Duodenal mucosa (tissue), 2 donors: Measurements from ENCODE around the gene MRPS24.
"Not testable (repeated sequence)": the region's sequence is repeated elsewhere in the genome, so short reads cannot be mapped to it uniquely, and the experiment has no call there.

Experiments used
- H3K27ac ChIP-seq: one replicate; pipeline ENCODE4 v1.7.0; 2013; ENCODE audit warnings: low read depth, low read length
- H3K27me3 ChIP-seq, 2 donors: one replicate each; pipeline ENCODE4 v1.7.0; 2013; ENCODE audit warnings: low read length in 2 of 2, control low read depth in 1 of 2; ENCODE audit not compliant: insufficient read depth in 2 of 2, control insufficient read depth in 1 of 2
- H3K36me3 ChIP-seq, 2 donors: one replicate each; pipeline ENCODE4 v1.7.0; 2013; ENCODE audit warnings: low read length in 2 of 2, control low read depth in 1 of 2; ENCODE audit not compliant: insufficient read depth in 2 of 2, control insufficient read depth in 1 of 2
- H3K4me1 ChIP-seq, 2 donors: one replicate each; pipeline ENCODE4 v1.7.0; 2013; ENCODE audit warnings: low read length in 2 of 2, control low read depth in 1 of 2; ENCODE audit not compliant: insufficient read depth in 2 of 2, control insufficient read depth in 1 of 2
- H3K4me3 ChIP-seq, 2 donors: one replicate each; pipeline ENCODE4 v1.7.0; 2013; ENCODE audit warnings: low read length in 2 of 2, low read depth in 1 of 2
- H3K9ac ChIP-seq, 2 donors: one replicate each; pipeline ENCODE4 v1.7.0; 2013; ENCODE audit warnings: low read length in 2 of 2, low read depth in 1 of 2
- H3K9me3 ChIP-seq, 2 donors: one replicate each; pipeline ENCODE4 v1.7.0; 2013; ENCODE audit warnings: low read length in 2 of 2, control low read depth in 1 of 2; ENCODE audit not compliant: control insufficient read depth in 1 of 2

MRPS24 gene

GRCh38 chr7:43823425-43823824 is 45.9 kb downstream of the MRPS24 start:
- not testable (repeated sequence) for H3K36me3 ChIP-seq, H3K9ac ChIP-seq, H3K27ac ChIP-seq, H3K9me3 ChIP-seq, H3K27me3 ChIP-seq, H3K4me3 ChIP-seq
- peaks cover 5 to 14% of the 10 kb centered on the region in 2 donors for H3K4me1 ChIP-seq
